HG02571 (cell line): Measurements from ENCODE around the gene XCR1.
A peak's percentile ranks its signal among the peaks of the same experiment; 100 is the strongest.
"Not testable (repeated sequence)": the region's sequence is repeated elsewhere in the genome, so short reads cannot be mapped to it uniquely, and the experiment has no call there.

ENCODE experiments used
- ATAC-seq: cut with Tn5 transposase; IDR thresholded peaks from one replicate; pipeline ENCODE4 v1.9.1; 2021; ENCODE audit warnings: mild to moderate bottlenecking, moderate library complexity; ENCODE audit not compliant: unreplicated experiment

Gene XCR1

GRCh38 chr3:46007280-46007679, 20.0 kb downstream of the XCR1 start:
- ATAC-seq: no peak

- no peak for ATAC-seq
These were observed 20.8 kb downstream of the XCR1 start for GRCh38 chr3:46006238-46007032.

- ATAC-seq: not testable (repeated sequence)
These were observed 23.6 kb downstream of the XCR1 start for GRCh38 chr3:46003706-46004105.

- ATAC-seq: no peak
These were observed 26.1 kb downstream of the XCR1 start for GRCh38 chr3:46001178-46001577.

GRCh38 chr3:45997942-45998341, 29.3 kb downstream of the XCR1 start:
- no peak for ATAC-seq

- not testable (repeated sequence) for ATAC-seq
These were observed 29.8 kb downstream of the XCR1 start for GRCh38 chr3:45997499-45997898.

GRCh38 chr3:45995236-45996192, 31.8 kb downstream of the XCR1 start, which contains the start of gene FYCO1:
TSS of gene FYCO1 (minus strand) at chr3:45995824. CDS start at chr3:45984910, 10,914 bp downstream.
- peak; percentile 88 for ATAC-seq

GRCh38 chr3:45994419-45995235, 32.7 kb downstream of the XCR1 start:
- peak; percentile 15 for ATAC-seq

GRCh38 chr3:45993421-45994027, 33.8 kb downstream of the XCR1 start:
- ATAC-seq: no peak

GRCh38 chr3:45992821-45993221, 34.5 kb downstream of the XCR1 start:
- ATAC-seq: no peak

GRCh38 chr3:45992133-45992729, 35.1 kb downstream of the XCR1 start:
- no peak for ATAC-seq

- ATAC-seq: no peak
These were observed 35.9 kb downstream of the XCR1 start for GRCh38 chr3:45991341-45991740.

- no peak for ATAC-seq
These were observed 37.1 kb downstream of the XCR1 start for GRCh38 chr3:45990181-45990580.

GRCh38 chr3:45988804-45989203, 38.5 kb downstream of the XCR1 start:
- no peak for ATAC-seq

GRCh38 chr3:45988362-45988761, 38.9 kb downstream of the XCR1 start:
- no peak for ATAC-seq

GRCh38 chr3:45987368-45988291, 39.7 kb downstream of the XCR1 start:
- ATAC-seq: no peak

- ATAC-seq: no peak
These were observed 40.8 kb downstream of the XCR1 start for GRCh38 chr3:45986303-45986982.

GRCh38 chr3:45985532-45986302, 41.6 kb downstream of the XCR1 start:
- ATAC-seq: no peak
